A673 (cell line): Measurements from ENCODE around the gene MRPL34.

Experiments used
- EZH2 ChIP-seq: fragments of 200-600 bp; sonication (generic); IDR thresholded peaks from 2 replicates; pipeline ENCODE4 v1.6.1; 2017; ENCODE audit warnings: borderline replicate concordance, low read depth, mild to moderate bottlenecking, mixed read lengths, antibody characterized with exemption, low read length; ENCODE audit not compliant: poor library complexity, severe bottlenecking
- TF ChIP-seq, protein P1 (sequence below): fragments of 300-800, 200-600 bp; sonication (generic); conservative IDR thresholded peaks from 2 replicates; pipeline ENCODE4 v1.5.1; 2017; ENCODE audit warnings: low read depth, mild to moderate bottlenecking, antibody characterized with exemption, low read length, moderate library complexity, mixed read lengths

DNA sequence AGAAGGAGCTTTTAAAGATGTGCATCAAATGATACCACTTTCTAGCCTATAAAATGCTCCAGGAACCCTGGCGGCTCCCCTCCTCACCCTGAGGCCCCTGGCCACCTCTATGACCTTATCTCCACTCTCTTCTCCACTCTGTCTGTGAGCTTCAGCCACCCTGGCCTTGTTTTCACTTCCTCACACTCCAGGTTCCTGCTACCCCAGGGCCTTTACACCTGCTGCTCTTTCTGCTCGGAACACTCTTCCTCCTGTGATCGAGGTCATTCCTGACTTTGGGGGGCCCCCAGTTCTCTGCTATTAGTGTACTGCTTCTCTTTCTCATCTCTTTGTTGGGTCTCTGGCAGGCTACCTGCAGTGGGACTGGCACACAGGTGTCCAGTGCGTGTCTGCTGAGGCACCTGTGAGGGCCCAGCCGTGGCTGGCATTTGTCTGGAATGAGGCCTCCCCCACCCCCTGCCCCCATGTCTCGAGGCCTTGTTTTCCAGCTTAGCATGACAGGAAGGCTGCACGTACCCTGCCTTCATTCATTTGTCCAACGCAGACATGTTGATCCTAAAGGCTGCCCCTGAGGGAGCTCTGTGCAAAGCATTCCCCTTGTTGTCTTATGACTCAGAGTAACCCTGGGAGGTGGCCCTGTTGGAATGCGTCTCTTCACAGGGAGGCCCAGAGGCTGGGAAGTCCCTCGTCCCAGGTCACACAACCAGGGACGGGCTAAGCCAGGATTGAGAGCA lies 6.0 kb downstream of the MRPL34 start:
- TF ChIP-seq, protein P1, sequence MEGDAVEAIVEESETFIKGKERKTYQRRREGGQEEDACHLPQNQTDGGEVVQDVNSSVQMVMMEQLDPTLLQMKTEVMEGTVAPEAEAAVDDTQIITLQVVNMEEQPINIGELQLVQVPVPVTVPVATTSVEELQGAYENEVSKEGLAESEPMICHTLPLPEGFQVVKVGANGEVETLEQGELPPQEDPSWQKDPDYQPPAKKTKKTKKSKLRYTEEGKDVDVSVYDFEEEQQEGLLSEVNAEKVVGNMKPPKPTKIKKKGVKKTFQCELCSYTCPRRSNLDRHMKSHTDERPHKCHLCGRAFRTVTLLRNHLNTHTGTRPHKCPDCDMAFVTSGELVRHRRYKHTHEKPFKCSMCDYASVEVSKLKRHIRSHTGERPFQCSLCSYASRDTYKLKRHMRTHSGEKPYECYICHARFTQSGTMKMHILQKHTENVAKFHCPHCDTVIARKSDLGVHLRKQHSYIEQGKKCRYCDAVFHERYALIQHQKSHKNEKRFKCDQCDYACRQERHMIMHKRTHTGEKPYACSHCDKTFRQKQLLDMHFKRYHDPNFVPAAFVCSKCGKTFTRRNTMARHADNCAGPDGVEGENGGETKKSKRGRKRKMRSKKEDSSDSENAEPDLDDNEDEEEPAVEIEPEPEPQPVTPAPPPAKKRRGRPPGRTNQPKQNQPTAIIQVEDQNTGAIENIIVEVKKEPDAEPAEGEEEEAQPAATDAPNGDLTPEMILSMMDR, result no peak
- no peak for TF ChIP-seq EZH2
